ENCODE measurements around the gene PHACTR3.

DNA sequence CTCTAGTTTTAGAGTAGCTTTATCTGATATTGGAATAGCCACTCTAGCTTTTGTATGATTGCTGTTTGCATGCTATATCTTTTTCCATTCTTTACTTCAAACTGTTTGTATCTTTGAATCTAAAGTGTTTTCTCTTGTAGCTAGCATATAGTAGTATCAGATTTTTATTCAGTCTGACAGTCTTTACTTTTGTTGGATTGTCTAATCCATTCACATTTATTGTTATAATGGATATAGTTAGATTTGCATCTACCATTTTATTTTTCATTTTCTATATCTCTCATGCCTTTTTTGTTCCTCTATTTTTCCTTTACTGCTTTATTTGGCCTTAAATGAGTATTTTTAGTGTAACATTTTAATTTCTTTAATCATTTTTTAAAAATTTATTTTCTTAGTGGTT lies 52.1 kb downstream of the PHACTR3 start:
- TF ChIP-seq, protein P1, sequence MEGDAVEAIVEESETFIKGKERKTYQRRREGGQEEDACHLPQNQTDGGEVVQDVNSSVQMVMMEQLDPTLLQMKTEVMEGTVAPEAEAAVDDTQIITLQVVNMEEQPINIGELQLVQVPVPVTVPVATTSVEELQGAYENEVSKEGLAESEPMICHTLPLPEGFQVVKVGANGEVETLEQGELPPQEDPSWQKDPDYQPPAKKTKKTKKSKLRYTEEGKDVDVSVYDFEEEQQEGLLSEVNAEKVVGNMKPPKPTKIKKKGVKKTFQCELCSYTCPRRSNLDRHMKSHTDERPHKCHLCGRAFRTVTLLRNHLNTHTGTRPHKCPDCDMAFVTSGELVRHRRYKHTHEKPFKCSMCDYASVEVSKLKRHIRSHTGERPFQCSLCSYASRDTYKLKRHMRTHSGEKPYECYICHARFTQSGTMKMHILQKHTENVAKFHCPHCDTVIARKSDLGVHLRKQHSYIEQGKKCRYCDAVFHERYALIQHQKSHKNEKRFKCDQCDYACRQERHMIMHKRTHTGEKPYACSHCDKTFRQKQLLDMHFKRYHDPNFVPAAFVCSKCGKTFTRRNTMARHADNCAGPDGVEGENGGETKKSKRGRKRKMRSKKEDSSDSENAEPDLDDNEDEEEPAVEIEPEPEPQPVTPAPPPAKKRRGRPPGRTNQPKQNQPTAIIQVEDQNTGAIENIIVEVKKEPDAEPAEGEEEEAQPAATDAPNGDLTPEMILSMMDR (optimal IDR thresholded peaks at IDR 0.05 in 1 of 3, IDR thresholded peaks at IDR 0.05 in 1 of 3, conservative IDR thresholded peaks at IDR 0.05 in 1 of 3; ENCODE audit: extremely low read depth in 1 of 3, insufficient read depth in 2 of 3, low read length in 3 of 3): no peak
- no peak for TF ChIP-seq EZH2 (IDR thresholded peaks at IDR 0.05; ENCODE audit: low read length)
